IPS DF 4.7 (cell line): ENCODE data around the gene TBC1D14.

Experiments used
- DNase-seq: peaks from one replicate; pipeline ENCODE4 v3.0.0-alpha.2; 2013; ENCODE audit warnings: low spot score; ENCODE audit errors: extremely low read depth

TBC1D14 gene

GRCh38 chr4:7040765-7041164 is 131.1 kb downstream of the TBC1D14 start:
- DNase-seq = no peak

GRCh38 chr4:7041246-7041645 is 131.6 kb downstream of the TBC1D14 start:
- no peak for DNase-seq

GRCh38 chr4:7041801-7042502 is 132.3 kb downstream of the TBC1D14 start:
- no peak for DNase-seq

GRCh38 chr4:7042503-7043283 is 133.1 kb downstream of the TBC1D14 start:
- DNase-seq = peak; percentile 66

- no peak for DNase-seq
Measured at GRCh38 chr4:7043284-7044136, 133.9 kb downstream of the TBC1D14 start, which contains the start of gene TADA2B. Gene TADA2B (plus strand): TSS chr4:7043372. CDS start chr4:7043580, 208 bp downstream.

- DNase-seq = no peak
Measured at GRCh38 chr4:7044137-7044930, 134.7 kb downstream of the TBC1D14 start.

- no peak for DNase-seq
Measured at GRCh38 chr4:7045553-7045952, 135.9 kb downstream of the TBC1D14 start.

- DNase-seq = no peak
Measured at GRCh38 chr4:7045961-7046921, 136.6 kb downstream of the TBC1D14 start.

GRCh38 chr4:7046971-7047370 is 137.3 kb downstream of the TBC1D14 start:
- DNase-seq = no peak

- no peak for DNase-seq
Measured at GRCh38 chr4:7048642-7049041, 139.0 kb downstream of the TBC1D14 start.

- DNase-seq = no peak
Measured at GRCh38 chr4:7049295-7049694, 139.7 kb downstream of the TBC1D14 start.

- no peak for DNase-seq
Measured at GRCh38 chr4:7049739-7050138, 140.1 kb downstream of the TBC1D14 start.

GRCh38 chr4:7050481-7051143 is 141.0 kb downstream of the TBC1D14 start:
- DNase-seq = no peak

GRCh38 chr4:7051144-7051495 is 141.5 kb downstream of the TBC1D14 start:
- no peak for DNase-seq

- DNase-seq = no peak
Measured at GRCh38 chr4:7051905-7052304, 142.3 kb downstream of the TBC1D14 start.

GRCh38 chr4:7052313-7052712 is 142.7 kb downstream of the TBC1D14 start:
- DNase-seq = no peak

- DNase-seq = no peak
Measured at GRCh38 chr4:7052923-7053715, 143.5 kb downstream of the TBC1D14 start.

GRCh38 chr4:7054106-7054880 is 144.7 kb downstream of the TBC1D14 start:
- DNase-seq = no peak
